HepG2 (cell line): ENCODE results near the gene RHBDL1. TPM values are rescaled to one million over a fixed set of nuclear protein-coding genes. Genes with fewer than 3 reads are reported as not detected.

ENCODE experiments used
- BRCA1 ChIP-seq: sonication (generic); formaldehyde crosslinking; IDR thresholded peaks from 2 replicates; pipeline ENCODE4 v1.4.0; 2020; ENCODE audit warnings: missing genetic modification reagents
- ESRRA ChIP-seq: sonication (generic); formaldehyde crosslinking; IDR thresholded peaks from 2 replicates; pipeline ENCODE4 v1.5.1; 2020; ENCODE audit warnings: mild to moderate bottlenecking, low read depth, missing genetic modification reagents
- IRX3 ChIP-seq: sonication (generic); formaldehyde crosslinking; IDR thresholded peaks from 2 replicates; pipeline ENCODE4 v1.8.1; 2023; ENCODE audit warnings: mild to moderate bottlenecking, low read depth, missing genetic modification reagents, borderline replicate concordance
- KDM4B ChIP-seq: sonication (generic); formaldehyde crosslinking; IDR thresholded peaks from 2 replicates; pipeline ENCODE4 v1.4.0; 2020; ENCODE audit warnings: missing genetic modification reagents
- KMT2B ChIP-seq: IDR thresholded peaks from 2 replicates; pipeline ENCODE4 v1.6.1; 2016; ENCODE audit warnings: missing genetic modification reagents, missing compliant biosample characterization
- MXD4 ChIP-seq: IDR thresholded peaks from 2 replicates; pipeline ENCODE4 v1.6.1; 2016; ENCODE audit warnings: mild to moderate bottlenecking, missing biosample characterization, missing genetic modification reagents
- TIGD3 ChIP-seq: sonication (generic); formaldehyde crosslinking; IDR thresholded peaks from 2 replicates; pipeline ENCODE4 v1.5.1; 2020; ENCODE audit warnings: mild to moderate bottlenecking, missing genetic modification reagents, borderline replicate concordance
- ZHX2 ChIP-seq, 2 experiments: sonication (generic) in 1 of 2; formaldehyde crosslinking in 1 of 2; IDR thresholded peaks; 2 replicates each; pipeline versions ENCODE4 v1.6.1 to v1.9.0; 2014 to 2022; ENCODE audit warnings: antibody characterized with exemption in 1 of 2, borderline replicate concordance in 1 of 2, inconsistent platforms in 1 of 2, low read depth in 1 of 2, missing genetic modification reagents in 1 of 2
- ZKSCAN5 ChIP-seq: sonication (generic); formaldehyde crosslinking; IDR thresholded peaks from 2 replicates; pipeline ENCODE4 v1.5.1; 2020; ENCODE audit warnings: mild to moderate bottlenecking, missing genetic modification reagents
- polyA plus RNA-seq, 8 experiments: library from polyadenylated mRNA; depleted of rRNA in 3 of 8; stranded (reverse) in 7 of 8; unstranded in 1 of 8; fragments of >200 nt; fragmentation: Illumina TruSeq in 4 of 8; extraction: Trizol in 4 of 8; gene quantifications; 2 replicates each; pipeline versions ENCODE4 v1.2.1 to v1.2.3, GENCODE V29; 2011 to 2016; ENCODE audit warnings: low read depth in 4 of 8, missing spikeins in 1 of 8, mixed read lengths in 1 of 8; ENCODE audit not compliant: insufficient read depth in 1 of 8
- total RNA-seq, 5 experiments: library from RNA; depleted of rRNA; stranded (reverse); fragments of >200 nt; fragmentation: Illumina TruSeq; extraction: Trizol; gene quantifications; 2 replicates each; pipeline ENCODE4 v1.2.3, GENCODE V29; 2016; ENCODE audit warnings: low read depth in 1 of 5
- TF ChIP-seq, protein P1 (sequence below): sonication (generic); formaldehyde crosslinking; IDR thresholded peaks from 2 replicates; pipeline ENCODE4 v1.4.0; 2020; ENCODE audit warnings: mild to moderate bottlenecking, low read depth, missing genetic modification reagents
- TF ChIP-seq, protein P2 (sequence below): sonication (generic); formaldehyde crosslinking; IDR thresholded peaks from 2 replicates; pipeline ENCODE4 v1.4.0; 2020; ENCODE audit warnings: missing genetic modification reagents, borderline replicate concordance

The RHBDL1 gene
- total and polyA plus RNA-seq, 2 of the 13 experiments (the other 11 are each of a cell fraction or from before 2014, with no cell fraction given), result 1.8 to 3.8 TPM

GRCh38 chr16:700684-701584 is 25.5 kb downstream of the RHBDL1 start (continued):
- TF ChIP-seq ESRRA (no peak), KMT2B (no peak), ZHX2 (IDR thresholded peaks at IDR 0.05; ENCODE audit: low read depth) (no peak), ZHX2 (CRISPR knock-in tag; IDR thresholded peaks at IDR 0.05; ENCODE audit: borderline replicate concordance) (peak; percentile 91; the same call in 1 of the 2 replicates), BRCA1 (CRISPR knock-in tag) (peak; percentile 66; the same call in 1 of the 2 replicates), TIGD3 (no peak), MXD4 (CRISPR knock-in tag) (peak; percentile 46; the same call in 1 of the 2 replicates), KDM4B (CRISPR knock-in tag) (no peak), IRX3 (peak; percentile 94), ZKSCAN5 (CRISPR knock-in tag) (no peak)
- TF ChIP-seq, protein P1, sequence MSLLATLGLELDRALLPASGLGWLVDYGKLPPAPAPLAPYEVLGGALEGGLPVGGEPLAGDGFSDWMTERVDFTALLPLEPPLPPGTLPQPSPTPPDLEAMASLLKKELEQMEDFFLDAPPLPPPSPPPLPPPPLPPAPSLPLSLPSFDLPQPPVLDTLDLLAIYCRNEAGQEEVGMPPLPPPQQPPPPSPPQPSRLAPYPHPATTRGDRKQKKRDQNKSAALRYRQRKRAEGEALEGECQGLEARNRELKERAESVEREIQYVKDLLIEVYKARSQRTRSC (CRISPR knock-in tag), result no peak
- TF ChIP-seq, protein P2, sequence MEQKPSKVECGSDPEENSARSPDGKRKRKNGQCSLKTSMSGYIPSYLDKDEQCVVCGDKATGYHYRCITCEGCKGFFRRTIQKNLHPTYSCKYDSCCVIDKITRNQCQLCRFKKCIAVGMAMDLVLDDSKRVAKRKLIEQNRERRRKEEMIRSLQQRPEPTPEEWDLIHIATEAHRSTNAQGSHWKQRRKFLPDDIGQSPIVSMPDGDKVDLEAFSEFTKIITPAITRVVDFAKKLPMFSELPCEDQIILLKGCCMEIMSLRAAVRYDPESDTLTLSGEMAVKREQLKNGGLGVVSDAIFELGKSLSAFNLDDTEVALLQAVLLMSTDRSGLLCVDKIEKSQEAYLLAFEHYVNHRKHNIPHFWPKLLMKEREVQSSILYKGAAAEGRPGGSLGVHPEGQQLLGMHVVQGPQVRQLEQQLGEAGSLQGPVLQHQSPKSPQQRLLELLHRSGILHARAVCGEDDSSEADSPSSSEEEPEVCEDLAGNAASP, result 0 out of 2 replicates have a peak, but pooled peaks have one; percentile 24
